SU-DHL-6 (cell line): ENCODE measurements around the gene KRT79.

Experiments used
- CTCF ChIP-seq: fragments of 200-600 bp; sonication (generic); IDR thresholded peaks from one replicate; pipeline ENCODE4 v1.5.1; 2017; ENCODE audit warnings: antibody characterized with exemption, mild to moderate bottlenecking, low read length, moderate library complexity; ENCODE audit not compliant: insufficient read depth, poor library complexity, severe bottlenecking
- EZH2phosphoT487 ChIP-seq: fragments of 200-600 bp; sonication (generic), shearing (Covaris generic); conservative IDR thresholded peaks from 2 replicates; pipeline ENCODE4 v1.6.1; 2018; ENCODE audit warnings: mild to moderate bottlenecking, antibody characterized with exemption, low read length, moderate library complexity, mixed read lengths

- no peak for TF ChIP-seq CTCF
- TF ChIP-seq EZH2phosphoT487, result no peak
Measured at GRCh38 chr12:52772772-52773171, 61.3 kb downstream of the KRT79 start.
